SW 1271 (cell line): Measurements from ENCODE around the gene PEX6.
A peak's percentile ranks its signal among the peaks of the same experiment; 100 is the strongest.

ENCODE experiments used
- DNase-seq, 2 experiments: peaks; one replicate each; lab custom pipeline; 2025; lab: John Stamatoyannopoulos, UW

The PEX6 gene

GRCh38 chr6:42936398-42936797 lies 42.6 kb downstream of the PEX6 start:
- no peak for DNase-seq

- DNase-seq: no peak
Observed at GRCh38 chr6:42935322-42935721, 43.7 kb downstream of the PEX6 start.

GRCh38 chr6:42933205-42933604 lies 45.8 kb downstream of the PEX6 start:
- no peak for DNase-seq

GRCh38 chr6:42932412-42932811 lies 46.6 kb downstream of the PEX6 start:
- no peak for DNase-seq

- DNase-seq: peak; percentile 54 to 82
Observed at GRCh38 chr6:42929821-42930360, 49.1 kb downstream of the PEX6 start.

- peak; percentile 97 to 99 for DNase-seq
Observed at GRCh38 chr6:42928986-42929820, 49.8 kb downstream of the PEX6 start, which contains the start of gene CNPY3. CNPY3 (plus strand) TSS chr6:42929480; CDS start chr6:42929571, 91 bp downstream.

- DNase-seq: no peak
Observed at GRCh38 chr6:42925248-42925857, 53.6 kb downstream of the PEX6 start.

GRCh38 chr6:42923666-42924065 lies 55.3 kb downstream of the PEX6 start:
- DNase-seq: no peak

GRCh38 chr6:42921801-42922200 lies 57.2 kb downstream of the PEX6 start:
- DNase-seq: no peak

GRCh38 chr6:42916288-42916687 lies 62.7 kb downstream of the PEX6 start:
- no peak for DNase-seq

GRCh38 chr6:42915732-42916131 lies 63.2 kb downstream of the PEX6 start, which contains the start of gene PTCRA:
PTCRA (plus strand) TSS chr6:42916053; CDS start chr6:42916070, 17 bp downstream.
- DNase-seq: no peak

GRCh38 chr6:42914546-42914945 lies 64.4 kb downstream of the PEX6 start:
- DNase-seq: no peak
